GM08714 (cell line): ENCODE results near the gene RASSF7.

Experiments used
- H3K4me3 ChIP-seq: fragments of 200-500 bp; sonication (Bioruptor generic); 2 replicates; pipeline ENCODE4 v1.5.1; 2014; ENCODE audit warnings: mild to moderate bottlenecking, low read length, inconsistent platforms
- ZNF274 ChIP-seq: IDR thresholded peaks from 2 replicates; pipeline ENCODE4 v1.6.1; 2012; ENCODE audit warnings: mild to moderate bottlenecking, low read depth, low read length

Gene RASSF7

DNA sequence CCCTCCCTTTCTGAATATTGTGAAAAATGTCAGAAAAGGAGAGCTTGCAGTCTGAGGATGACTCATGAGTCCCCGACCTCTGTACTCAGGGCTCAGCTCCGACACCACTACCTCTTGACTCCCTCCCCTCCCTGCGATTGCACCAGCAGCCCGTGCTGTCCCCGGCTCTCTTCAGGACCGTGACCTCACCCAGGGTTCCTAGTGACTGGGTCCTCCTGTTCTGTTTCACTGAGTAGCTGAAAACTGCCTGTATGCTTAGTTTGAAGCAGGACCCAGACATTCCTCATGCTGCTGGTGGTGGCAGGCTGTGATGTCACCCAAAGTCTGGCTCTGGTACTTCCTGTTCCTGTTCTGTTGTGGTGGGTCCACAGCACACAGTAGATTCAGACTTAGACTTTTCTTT, 27.2 kb downstream of the RASSF7 start:
- TF ChIP-seq ZNF274 = no peak
- no peak overlapping the region for H3K4me3 ChIP-seq

DNA sequence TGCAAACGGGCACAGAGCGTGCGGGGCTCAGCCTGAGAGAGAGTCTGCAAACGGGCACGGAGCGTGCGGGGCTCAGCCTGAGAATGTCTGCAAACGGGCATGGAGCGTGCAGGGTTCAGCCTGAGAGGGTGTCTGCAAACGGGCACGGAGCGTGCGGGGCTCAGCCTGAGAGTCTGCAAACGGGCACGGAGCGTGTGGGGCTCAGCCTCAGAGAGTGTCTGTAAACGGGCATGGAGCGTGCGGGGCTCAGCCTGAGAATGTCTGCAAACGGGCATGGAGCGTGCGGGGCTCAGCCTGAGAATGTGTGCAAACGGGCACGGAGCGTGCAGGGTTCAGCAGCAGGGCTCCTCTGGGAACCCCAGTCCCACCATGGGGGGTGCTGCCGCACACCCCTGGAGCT, 29.0 kb downstream of the RASSF7 start:
- TF ChIP-seq ZNF274 = no peak
- no peak overlapping the region for H3K4me3 ChIP-seq

DNA sequence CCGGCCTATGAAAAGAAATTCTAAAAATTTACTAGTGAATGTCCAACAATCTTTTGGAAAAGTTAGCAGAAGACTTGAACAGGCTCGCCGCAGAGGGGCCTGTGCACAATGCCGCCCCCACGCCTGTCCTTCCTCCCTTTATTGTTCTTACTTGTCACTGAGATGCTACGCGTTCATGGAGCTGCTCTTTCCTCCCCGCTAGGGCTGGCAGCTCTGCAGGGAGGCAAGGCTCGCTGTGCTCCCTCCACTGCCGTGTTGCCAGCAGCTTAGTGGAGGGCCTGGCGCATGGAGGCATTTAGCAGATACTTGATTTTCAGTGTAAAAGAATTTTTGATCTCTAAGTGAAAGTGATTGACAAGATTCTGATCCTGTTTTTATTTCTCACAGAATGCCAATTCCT, 30.2 kb downstream of the RASSF7 start:
- TF ChIP-seq ZNF274 = no peak
- no peak overlapping the region for H3K4me3 ChIP-seq

DNA sequence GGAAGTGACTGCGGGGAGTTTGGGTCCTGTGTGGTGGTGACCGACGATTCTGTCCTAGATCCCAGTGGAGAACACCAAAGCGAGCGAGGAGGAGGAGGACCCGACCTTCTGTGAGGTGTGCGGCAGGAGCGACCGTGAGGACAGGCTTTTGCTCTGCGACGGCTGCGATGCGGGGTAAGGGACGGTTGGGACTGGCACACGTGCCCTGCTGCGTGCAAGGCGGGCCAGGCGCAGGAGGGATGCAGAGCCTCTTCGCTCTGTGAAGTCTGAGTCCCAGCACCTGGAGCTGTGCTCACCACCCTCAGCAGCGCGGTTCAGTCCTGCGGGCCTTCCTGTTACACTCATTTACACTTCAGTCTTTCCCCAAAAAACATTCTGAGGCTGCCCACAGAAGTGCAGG, 31.7 kb downstream of the RASSF7 start:
- no peak overlapping the region for H3K4me3 ChIP-seq
- TF ChIP-seq ZNF274 = no peak

DNA sequence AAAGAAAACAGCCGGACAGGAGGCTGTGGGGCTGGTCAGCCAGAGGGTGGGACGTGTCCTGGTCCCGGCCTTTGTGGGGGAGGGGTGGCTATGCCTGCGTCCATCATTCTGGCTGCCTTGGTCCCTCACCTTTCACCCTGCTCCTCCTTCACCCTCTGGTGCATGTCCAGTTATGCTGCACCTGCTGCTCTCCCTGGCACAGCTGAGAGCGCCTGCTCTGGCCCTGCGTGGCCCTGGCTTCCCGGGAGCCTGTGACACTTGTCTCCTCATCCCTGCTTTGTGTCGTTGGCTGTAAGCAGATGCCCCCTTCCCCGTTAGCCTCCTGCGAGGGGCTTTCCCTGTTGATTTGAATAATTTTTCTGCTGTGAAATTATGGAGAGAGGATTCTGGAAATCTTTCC, 32.1 kb downstream of the RASSF7 start:
- TF ChIP-seq ZNF274 = no peak
- no peak overlapping the region for H3K4me3 ChIP-seq

DNA sequence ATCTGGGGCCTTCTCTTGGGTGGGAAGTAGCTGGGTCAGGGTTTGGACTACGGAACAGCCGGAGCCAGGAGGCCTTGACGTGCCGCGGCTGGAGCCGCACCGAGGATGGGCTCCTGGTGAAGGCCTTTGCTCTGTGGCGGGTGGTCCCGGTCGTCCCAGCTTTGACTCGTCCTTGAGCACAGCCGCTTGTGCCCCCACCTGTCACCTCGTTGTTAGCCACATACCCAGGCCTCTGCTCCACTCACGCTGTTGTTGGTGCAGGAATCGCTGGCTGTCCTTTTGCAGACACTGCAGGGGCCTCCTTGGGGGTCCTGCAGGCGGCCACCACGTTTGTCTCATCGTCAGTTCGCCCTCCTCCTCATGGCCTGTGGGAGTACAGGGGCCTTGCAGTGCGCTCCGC, 32.6 kb downstream of the RASSF7 start:
- no peak overlapping the region for H3K4me3 ChIP-seq
- TF ChIP-seq ZNF274 = no peak

DNA sequence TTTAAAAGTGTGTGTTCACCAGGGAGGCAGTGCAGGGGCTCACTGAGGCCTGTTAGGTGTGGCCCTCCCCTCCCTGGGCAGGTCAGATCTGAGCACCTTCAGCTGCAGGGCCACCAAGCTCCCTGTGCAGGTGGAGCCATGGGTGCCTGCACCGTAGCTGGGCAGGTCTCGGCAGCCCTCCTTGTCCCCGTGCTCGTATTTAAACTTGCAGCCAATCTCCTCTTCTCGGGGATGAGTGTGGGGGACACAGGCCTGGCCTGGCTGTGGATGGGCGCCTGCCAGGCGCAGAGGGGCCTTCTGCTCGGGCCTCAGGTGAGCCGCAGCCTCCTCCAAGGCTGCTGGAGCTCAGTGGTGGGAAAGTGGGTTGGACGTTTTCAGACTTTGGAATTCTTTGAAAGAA, 34.6 kb downstream of the RASSF7 start:
- TF ChIP-seq ZNF274 = no peak
- no peak overlapping the region for H3K4me3 ChIP-seq

DNA sequence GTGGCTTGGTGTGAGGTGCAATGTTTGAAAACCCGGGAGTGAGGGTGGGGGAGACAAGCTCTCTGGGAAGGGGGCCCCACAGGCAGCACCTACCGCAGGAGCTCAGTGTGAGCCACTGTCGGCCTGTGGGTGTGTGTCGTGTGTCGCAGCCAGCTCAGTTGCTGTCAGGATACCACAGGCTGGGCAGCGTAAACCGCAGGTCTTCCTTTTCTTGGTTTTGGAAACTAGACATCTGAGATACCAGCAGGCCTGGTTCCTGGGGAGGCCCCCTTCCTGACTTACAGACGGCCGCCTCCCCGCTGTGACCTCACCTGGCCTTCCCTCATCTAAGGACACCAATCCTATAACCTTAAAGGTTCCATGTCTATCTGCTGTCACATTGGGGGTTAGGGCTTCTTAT, 35.6 kb downstream of the RASSF7 start:
- H3K4me3 ChIP-seq = no peak overlapping the region
- TF ChIP-seq ZNF274 = no peak

DNA sequence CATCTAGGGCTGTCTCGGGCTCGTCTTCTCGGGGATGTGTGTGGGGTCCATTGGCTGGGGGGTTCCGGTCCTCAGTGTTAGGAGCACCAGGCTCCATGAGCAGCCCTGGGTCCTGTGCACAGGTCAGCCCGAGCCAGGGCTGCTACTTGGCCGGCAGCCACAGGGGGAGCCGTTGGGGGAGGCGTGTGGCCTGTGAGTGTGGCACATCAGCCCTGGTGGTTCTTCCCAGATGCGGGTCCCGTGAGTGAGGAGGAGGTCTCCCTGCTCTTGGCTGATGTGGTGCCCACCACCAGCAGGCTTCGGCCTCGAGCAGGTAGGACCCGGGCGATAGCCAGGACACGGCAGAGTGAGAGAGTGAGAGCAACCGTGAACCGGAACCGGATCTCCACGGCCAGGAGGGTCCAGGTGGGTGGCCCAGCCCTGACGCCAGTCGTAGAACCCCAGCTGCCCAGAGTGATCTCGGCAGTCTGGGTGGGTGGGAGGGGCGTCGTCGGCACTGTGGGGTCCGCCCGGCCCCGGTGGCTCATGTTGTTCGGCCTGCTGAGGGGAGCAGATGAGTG, 36.5 kb downstream of the RASSF7 start:
- TF ChIP-seq ZNF274 = no peak
- H3K4me3 ChIP-seq = no peak overlapping the region

DNA sequence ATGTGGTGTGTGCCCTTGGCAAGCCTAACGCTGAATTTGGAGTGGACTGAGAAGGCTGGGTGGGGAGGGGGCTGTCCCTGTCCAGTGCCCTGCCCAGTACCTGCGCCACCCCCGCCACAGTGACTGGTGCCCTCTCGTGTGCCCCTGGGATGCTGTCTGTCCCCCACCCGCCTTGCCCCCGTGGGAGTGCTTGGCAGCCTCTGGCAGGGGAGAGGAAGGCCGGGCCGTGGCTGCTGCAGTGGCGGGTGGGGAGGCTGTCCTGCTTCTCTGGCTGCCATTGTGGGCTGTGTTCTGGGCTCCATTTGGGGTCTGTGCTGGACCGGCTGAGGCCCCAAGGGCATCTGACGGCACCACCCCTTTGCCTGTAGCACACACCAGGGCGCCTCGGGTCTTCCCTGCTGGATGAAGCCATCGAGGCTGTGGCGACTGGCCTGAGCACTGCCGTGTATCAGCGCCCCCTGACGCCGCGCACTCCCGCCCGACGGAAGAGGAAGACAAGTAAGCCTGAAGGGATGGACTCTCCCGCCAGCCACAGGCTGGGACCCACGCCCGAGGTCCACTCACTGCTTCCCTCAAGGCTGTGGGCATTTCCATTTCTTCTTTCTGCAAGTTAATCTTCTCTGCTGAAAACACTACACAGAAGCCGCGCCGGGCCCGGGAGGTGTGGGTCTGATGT, 37.4 kb downstream of the RASSF7 start:
- no peak overlapping the region for H3K4me3 ChIP-seq
- no peak for TF ChIP-seq ZNF274

DNA sequence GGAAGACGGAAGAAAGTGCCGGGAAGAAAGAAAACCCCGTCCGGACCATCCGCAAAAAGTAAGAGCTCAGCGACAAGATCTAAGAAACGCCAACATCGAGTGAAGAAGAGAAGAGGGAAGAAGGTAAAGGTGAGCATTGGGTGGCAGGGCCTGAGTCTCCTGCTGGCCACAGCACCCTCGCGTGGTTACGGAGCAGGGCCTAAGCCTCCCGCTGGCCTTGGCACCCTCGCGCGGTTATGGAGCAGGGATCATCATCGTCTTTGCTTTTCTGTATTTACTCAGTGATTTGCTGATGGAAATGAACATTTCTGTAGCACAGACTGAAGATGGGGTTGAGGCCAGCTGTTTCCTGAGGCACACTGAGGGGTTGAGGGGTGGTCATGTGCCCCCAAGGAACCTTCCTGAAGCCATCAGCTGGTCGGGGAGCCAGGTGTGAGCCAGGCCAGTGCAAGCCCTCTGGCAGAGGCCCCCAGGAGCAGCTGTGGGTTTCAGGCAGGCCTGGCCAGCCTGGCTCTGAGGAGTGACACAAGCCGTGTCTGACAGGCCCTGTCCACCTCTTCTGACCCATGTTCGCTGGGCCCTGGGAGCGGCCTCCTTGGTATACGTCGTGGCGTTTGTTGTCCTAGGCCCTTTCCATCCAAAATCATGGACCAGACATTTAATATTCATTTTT, 40.9 kb downstream of the RASSF7 start:
- no peak for TF ChIP-seq ZNF274
- no peak overlapping the region for H3K4me3 ChIP-seq

DNA sequence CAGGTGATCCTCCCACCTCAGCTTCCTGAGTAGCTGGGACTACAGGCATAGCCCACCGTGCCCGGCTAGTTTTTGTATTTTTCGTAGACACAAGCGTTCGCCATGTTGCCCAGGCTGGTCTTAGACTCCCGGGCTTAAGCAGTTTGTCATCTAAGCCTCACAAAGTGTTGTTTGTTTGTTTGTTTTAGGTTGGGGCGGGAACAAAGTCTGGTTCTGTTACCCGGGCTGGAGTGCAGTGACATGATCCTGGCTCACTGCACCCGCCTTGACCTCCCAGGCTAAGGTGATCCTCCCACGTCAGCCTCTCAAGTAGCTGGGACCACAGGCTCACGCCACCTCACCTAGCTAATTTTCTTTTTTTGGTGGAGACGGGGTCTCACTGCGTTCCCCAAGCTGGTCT, 42.4 kb downstream of the RASSF7 start:
- H3K4me3 ChIP-seq = no peak overlapping the region
- TF ChIP-seq ZNF274 = no peak

DNA sequence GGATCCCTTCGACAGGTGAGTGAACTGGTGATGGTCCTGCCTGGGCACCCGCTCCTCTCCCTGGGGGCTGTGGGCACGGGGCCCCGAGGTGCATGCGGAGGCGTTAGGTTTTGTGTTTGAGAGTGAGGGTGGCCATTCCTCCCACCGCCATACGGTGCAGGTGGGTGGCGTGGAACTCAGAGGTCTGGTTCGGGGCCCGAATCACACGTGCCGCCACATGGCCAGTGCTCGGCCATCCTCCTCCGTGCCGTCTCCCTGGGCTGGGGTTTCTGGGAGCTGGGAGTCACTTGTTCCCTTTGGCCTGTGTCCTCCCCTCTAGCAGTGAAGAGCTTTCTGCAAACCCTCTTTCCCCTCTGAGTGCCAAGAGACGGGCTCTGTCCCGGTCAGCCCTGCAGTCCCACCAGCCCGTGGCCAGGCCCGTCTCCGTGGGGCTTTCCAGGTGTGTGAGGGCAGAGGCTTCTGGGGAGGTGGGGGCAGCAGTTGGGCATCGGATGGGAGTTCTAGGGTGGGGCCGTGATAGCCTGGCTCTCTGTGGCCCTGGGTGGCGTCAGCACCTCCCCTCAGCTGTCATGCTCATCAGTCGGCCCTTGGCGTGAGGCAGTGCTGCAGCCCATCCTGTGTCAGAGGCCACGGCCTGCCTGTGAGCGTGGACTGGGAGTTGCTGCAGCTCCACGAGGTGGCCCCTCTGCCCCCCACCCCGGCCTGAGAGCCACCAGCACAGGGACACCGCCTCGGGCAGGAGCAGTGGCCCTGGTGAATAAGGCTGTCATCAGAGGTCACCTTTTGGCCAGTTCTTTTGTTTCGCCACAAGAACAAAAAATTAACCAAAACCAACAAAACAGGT, 44.7 kb downstream of the RASSF7 start:
- TF ChIP-seq ZNF274 = no peak
- H3K4me3 ChIP-seq = no peak overlapping the region

DNA sequence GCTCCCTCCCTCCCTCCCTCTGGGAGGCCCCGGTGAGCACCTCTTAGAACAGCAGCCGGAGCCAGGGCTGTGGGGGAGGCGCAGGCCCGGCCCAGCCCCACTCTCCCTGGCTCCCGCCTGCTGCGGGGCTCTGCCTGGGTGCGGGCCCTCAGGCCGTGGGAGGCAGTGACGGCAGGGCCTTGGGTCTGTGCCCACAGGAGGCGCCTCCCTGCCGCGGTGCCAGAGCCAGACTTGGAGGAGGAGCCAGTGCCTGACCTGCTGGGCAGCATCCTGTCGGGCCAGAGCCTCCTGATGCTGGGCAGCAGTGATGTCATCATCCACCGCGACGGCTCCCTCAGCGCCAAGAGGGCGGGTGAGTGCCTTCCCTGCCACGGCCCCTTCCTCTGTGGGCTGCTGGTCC, 45.5 kb downstream of the RASSF7 start:
- no peak for TF ChIP-seq ZNF274
- H3K4me3 ChIP-seq = no peak overlapping the region

DNA sequence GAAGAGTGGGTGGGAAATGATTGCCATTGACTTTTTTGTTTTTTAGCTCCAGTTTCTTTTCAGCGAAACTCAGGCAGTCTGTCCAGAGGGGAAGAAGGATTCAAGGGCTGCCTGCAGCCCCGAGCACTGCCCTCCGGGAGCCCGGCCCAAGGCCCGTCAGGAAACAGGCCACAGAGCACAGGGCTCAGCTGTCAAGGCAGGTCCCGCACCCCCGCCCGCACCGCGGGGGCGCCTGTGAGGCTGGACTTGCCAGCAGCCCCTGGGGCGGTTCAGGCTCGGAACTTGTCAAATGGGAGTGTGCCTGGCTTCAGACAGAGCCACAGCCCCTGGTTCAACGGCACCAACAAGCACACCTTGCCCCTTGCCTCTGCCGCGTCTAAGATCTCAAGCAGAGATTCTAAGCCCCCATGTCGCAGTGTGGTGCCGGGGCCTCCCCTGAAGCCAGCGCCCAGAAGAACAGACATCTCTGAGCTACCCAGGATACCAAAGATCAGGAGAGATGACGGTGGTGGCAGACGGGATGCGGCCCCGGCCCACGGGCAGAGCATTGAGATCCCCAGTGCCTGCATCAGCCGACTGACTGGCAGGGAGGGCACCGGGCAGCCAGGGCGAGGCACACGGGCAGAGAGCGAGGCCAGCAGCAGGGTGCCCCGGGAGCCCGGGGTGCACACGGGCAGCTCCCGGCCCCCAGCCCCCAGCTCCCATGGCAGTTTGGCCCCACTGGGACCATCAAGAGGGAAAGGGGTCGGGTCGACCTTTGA, 46.4 kb downstream of the RASSF7 start:
- H3K4me3 ChIP-seq = no peak overlapping the region
- no peak for TF ChIP-seq ZNF274
